Gastroesophageal sphincter (tissue), 3 donors: Measurements from ENCODE around the gene LTBP2.

Experiments used
- CTCF ChIP-seq, 4 experiments: fragments of 200-600 bp in 2 of 4; fragments of 450-650 bp in 2 of 4; sonication (generic) in 1 of 4; IDR thresholded peaks; one replicate each; pipeline ENCODE4 v1.5.1; 2017 to 2019; ENCODE audit warnings: antibody characterized with exemption in 4 of 4, mild to moderate bottlenecking in 2 of 4, moderate library complexity in 2 of 4
- EP300 ChIP-seq: sonication (generic); formaldehyde crosslinking; IDR thresholded peaks from one replicate; pipeline ENCODE4 v1.6.1; 2017; ENCODE audit warnings: antibody characterized with exemption, mild to moderate bottlenecking
- POLR2A ChIP-seq, 2 donors: fragments of 450-650 bp; IDR thresholded peaks; one replicate each; pipeline ENCODE4 v1.6.1; 2017; ENCODE audit warnings: antibody characterized with exemption in 2 of 2, mild to moderate bottlenecking in 2 of 2, moderate library complexity in 1 of 2
- POLR2AphosphoS5 ChIP-seq: sonication (generic); formaldehyde crosslinking; IDR thresholded peaks from one replicate; pipeline ENCODE4 v1.6.1; 2017; ENCODE audit warnings: antibody characterized with exemption

GRCh38 chr14:74568380-74568649 is 43.7 kb downstream of the LTBP2 start:
- no peak for TF ChIP-seq POLR2AphosphoS5
- TF ChIP-seq CTCF (IDR thresholded peaks at IDR 0.05), result no peak
- TF ChIP-seq POLR2A (IDR thresholded peaks at IDR 0.05), result no peak
- TF ChIP-seq EP300, result no peak
